NCI-H526 (cell line): ENCODE measurements around the gene UBE2J2.

Source experiments
- DNase-seq, 2 experiments: peaks; one replicate each; lab custom pipeline; 2025; lab: John Stamatoyannopoulos, UW

The UBE2J2 gene

DNA sequence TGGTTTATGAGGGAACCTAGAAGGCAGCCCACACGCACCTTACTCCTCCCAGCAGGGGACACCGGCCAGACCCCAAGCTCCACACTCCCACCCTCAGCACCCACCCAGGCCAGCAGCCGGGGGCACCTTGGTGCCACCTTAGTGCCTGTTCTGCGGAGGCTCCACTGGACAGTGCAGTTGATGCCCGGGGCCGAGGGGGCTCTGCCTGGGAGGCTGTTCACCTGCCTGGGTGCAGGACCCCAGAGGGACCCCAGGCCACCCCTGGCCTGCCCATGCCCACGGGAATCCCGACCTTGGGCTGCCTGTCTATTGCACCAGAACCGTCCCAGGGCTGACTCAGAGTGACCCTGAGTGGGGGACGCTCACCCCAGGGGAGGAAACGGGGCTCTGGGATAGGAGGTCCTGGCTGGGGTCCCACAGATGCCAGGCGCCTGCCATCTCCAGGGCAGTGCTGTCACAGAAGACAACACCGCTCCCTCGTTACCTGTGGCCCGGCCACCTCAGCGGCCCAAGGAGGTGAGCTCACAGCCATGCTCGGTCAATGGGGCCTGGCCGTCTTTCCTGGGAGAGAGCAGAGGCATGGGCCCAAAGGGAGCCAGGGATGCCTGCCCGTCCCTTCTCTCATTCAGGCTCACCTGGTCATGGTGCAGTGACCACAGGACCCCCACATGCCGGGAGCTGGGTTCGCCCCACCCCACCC, 7.3 kb upstream of the UBE2J2 start:
- no peak for DNase-seq

- DNase-seq, result no peak
These were observed 5.4 kb upstream of the UBE2J2 start for GRCh38 chr1:1279028-1279427.

GRCh38 chr1:1278620-1279019, 5.0 kb upstream of the UBE2J2 start:
- no peak for DNase-seq

GRCh38 chr1:1275836-1276235, 2.2 kb upstream of the UBE2J2 start:
- DNase-seq, result no peak

DNA sequence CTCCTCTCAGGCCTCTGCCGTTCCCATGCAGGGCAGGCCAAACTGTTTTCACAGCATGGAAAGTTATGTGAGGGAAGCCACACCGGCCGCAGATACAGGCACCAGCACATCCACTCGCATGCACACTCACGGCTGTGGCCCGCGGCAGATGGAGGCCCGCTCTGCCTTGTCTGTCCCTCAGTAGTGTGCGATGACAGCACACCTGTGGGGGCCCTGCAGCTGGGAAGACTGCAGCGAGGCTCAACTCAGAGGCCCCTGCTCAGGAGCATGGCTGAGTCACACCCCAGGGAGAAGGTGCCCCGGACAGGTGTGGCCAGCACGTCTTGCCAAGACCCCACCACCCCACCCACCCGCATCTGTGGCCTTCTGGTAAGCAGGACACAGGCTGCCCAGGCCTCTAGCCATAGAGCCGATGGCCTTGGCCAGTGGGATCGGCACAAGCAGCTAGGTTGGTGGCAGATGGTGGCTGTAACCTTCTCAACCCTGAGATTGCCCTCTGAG, 1.3 kb upstream of the UBE2J2 start:
- DNase-seq, result no peak

- DNase-seq, result no peak
These were observed 761 bp upstream of the UBE2J2 start for GRCh38 chr1:1274299-1274930.

DNA sequence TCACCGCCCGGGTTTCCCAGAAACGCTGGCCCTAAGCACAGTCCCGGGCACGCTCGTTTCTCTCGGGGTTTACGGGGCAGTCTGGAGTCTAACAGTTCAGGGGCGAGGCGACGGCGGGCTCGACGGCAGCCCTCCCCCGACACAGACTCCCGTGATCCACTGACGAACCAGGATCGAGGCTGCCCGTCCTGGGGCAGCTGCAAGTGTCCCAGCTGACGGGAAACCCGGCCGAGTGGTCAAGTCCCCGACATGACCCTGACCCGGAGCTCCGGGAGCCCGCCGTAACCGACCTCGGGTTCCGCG, 494 bp downstream of the UBE2J2 start:
- DNase-seq, result no peak

GRCh38 chr1:1272341-1273208, 1.1 kb downstream of the UBE2J2 start:
- no peak for DNase-seq

- no peak for DNase-seq
These were observed 2.8 kb downstream of the UBE2J2 start for GRCh38 chr1:1270813-1271212.

- no peak for DNase-seq
These were observed 5.4 kb downstream of the UBE2J2 start for GRCh38 chr1:1268284-1268682.

DNA sequence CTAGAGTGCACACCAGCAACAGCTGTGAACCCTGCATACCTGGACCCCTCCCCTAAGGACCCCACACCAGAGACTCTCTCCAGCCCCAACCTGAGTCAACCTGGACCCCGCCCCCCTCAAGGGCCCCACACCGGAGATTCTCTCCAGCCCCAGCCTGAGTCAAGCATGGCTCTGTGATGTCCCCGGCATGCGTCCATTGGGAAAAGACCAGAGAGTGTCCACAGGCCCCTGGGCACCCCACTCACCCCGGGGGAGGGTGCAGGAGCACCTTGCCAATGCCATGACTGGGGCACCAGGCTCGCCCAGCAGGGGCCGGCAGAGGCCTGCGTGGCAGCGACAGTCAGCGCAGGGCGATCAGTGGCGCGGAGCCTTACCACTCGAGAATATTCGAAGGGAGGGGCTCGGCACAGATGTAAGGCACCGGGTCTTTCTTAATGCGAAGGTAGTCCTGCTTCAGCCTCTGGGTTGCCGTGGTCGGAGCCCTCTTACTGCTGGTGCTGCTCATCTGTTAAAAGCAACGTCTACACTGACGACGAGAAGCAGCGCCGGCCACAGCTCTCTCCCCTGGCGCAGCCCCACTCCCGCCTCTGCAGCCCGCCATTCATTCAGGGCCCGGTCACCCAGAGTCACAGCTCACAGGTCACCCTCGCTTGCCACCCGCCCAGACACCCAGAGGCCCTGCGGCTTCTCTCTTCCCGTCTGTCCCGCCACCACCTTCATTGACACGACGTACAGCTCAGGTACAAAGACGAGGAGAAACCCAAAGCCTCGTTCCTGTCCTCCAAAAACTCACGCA, 6.0 kb downstream of the UBE2J2 start:
- no peak for DNase-seq

- no peak for DNase-seq
These were observed 8.8 kb downstream of the UBE2J2 start for GRCh38 chr1:1264868-1265272.

DNA sequence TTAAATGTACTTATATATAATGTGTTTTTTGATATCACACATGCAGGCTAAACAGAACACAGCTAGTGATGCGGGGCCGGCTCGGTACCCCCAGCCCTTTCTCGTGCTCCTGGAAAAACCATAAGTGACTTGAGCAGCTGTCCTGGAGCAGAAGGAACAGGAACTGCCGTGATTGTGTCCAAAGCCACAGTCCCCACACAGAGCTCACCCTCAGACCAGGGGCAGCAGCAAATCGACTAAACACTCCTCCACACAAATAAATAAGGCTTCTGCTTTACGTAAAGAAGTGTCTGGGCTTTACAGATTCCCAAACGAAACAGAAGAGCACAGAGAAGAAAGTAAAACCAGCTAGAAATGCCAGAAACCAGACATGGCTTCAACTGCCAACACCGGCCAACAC, 9.6 kb downstream of the UBE2J2 start:
- DNase-seq, result no peak

DNA sequence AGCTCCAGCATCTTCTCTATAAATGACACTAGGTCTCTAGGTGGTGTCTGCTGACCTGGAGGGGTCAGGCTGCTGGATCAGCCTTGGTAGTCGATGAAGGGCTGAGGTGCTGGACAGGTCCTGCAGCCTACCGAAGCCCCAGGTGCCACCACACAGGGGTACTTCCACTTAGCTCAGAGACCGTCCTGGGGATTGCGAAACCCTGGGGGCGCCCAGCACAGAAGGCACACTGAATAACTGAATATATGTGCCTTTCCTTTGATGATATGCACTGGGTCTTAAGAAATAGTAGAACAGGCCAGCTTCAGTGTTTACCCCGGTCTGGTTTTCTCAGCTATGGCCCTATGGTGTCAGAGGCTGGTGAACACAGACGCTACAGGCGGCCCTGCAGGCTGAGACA, 10.9 kb downstream of the UBE2J2 start:
- DNase-seq, result no peak

GRCh38 chr1:1262071-1262470, 11.6 kb downstream of the UBE2J2 start:
- DNase-seq, result no peak

GRCh38 chr1:1260843-1261560, 12.7 kb downstream of the UBE2J2 start:
- DNase-seq, result no peak

DNA sequence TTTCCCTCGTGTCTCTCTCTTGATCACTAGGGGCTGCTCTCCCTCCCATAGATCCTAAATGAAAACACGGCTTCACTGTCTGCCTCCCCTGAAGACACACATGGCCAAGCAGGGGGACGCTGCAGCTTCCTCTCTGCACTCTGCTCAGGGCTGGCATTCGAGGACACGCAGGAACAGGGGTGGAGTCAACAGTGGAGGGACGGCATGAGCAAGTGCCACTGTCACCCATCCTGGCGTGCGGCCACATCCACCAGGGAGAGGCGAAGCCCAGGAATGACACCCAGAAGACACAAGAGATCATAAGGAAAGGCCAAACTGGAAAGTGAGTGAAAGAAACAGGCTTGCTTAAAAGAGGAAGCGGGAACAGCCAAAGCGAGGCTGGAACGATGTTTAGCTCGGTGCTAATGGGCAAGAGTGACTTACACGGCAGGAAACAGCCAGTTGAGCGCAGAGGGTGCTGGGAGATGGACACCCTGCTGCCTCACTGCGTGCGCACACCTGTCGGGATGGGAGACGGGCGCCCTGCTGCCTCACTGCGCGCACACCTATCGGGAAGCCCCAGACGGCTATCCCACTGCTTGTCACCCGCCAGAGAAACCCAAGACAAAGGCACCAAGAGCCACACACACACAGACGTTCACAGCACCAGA, 13.6 kb downstream of the UBE2J2 start:
- DNase-seq, result no peak

DNA sequence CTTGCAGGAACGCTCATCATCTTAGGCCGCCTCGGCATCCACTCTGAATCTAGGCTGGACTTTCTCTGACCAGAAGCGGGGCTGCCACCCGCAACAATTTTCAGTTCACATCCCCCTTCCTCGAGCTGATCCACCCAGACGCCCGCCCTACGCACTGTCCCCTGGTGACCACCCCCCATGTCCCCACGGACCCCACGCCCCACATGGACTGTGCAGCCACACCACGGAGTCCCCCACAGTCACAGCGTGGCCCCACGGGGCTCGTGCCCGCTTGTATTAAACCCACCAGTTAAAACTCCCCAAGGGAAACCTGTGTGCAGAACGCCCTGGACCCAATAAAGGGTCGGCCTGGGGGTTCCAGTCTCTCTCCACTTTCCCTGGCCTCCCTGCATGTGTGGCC, 14.1 kb downstream of the UBE2J2 start:
- DNase-seq, result no peak

- DNase-seq, result no peak
These were observed 14.6 kb downstream of the UBE2J2 start for GRCh38 chr1:1259119-1259488.

DNA sequence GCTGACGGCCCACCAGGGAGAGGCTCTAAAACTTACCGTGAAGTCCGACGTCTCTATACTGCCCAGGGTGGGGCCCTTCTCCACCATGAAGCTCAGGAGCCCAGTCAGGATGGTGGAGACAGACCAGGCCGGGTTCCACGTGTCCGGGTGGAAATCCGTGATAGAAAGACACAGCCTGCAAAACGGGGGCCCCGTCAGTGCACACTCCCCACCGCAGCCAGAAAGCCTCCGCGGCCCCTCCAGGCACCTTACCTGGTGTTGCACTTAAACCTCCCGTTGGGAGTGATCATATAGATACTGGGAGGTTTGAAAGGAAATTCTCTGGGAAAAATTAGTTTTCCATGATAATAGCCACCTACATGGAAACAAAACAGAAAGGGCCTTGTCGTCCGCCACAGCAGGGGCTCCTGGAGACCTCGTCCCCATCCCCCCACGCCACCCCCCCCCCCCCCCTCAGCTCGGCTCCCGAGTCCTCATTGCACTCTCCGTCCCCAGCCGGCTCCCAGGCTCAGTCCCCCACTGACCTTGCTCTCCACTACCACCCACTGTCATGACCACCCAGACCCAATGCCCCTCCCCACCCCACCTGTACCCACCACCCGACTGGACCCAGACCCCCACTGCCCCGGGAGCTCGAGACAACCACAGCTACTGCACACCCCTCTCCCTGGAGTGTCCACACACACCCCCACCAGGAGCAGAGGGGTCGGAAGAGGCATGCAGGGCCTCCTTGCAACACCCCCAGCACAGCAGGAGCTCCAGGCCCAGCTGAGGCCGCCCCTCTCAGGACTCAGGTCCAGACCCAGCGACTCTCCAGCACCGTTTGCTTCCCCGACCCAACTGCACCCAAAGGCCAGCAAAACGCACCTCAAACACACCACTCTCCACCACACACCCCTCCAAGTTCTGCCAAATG, 16.4 kb downstream of the UBE2J2 start:
- DNase-seq, result no peak
